Kidney (tissue), 14 donors: Measurements from ENCODE around the gene GP1BA. TPM values are rescaled to one million over a fixed set of nuclear protein-coding genes. Genes with fewer than 3 reads are reported as not detected.
A peak's percentile ranks its signal among the peaks of the same experiment; 100 is the strongest.
"Not testable (repeated sequence)": the region's sequence is repeated elsewhere in the genome, so short reads cannot be mapped to it uniquely, and the experiment has no call there.

Experiments used
- DNase-seq, 5 donors: peaks; one replicate each; pipeline ENCODE4 v3.0.0-alpha.2; 2013 to 2020
- FAIRE-seq: peaks from 2 replicates; lab custom pipeline; 2012; peaks lifted over from hg19 to GRCh38; lab: Jason Lieb, UNC
- H3K27ac ChIP-seq, 2 donors: one replicate each; pipeline ENCODE4 v1.7.0; 2013; ENCODE audit warnings: low read depth in 2 of 2, low read length in 2 of 2, inconsistent platforms in 1 of 2
- H3K27me3 ChIP-seq: one replicate; pipeline ENCODE4 v1.7.1; 2013; ENCODE audit warnings: low read length, inconsistent platforms; ENCODE audit not compliant: control insufficient read depth, insufficient read depth
- H3K36me3 ChIP-seq, 3 donors: one replicate each; pipeline versions ENCODE4 v1.7.0 to v1.7.1; 2013; ENCODE audit warnings: low read length in 3 of 3, control low read depth in 1 of 3, inconsistent platforms in 1 of 3; ENCODE audit not compliant: insufficient read depth in 3 of 3, control insufficient read depth in 2 of 3
- H3K4me1 ChIP-seq, 3 donors: one replicate each; pipeline versions ENCODE4 v1.7.0 to v1.7.1; 2013; ENCODE audit warnings: low read length in 3 of 3, inconsistent platforms in 1 of 3, low read depth in 1 of 3; ENCODE audit not compliant: control insufficient read depth in 2 of 3, insufficient read depth in 2 of 3
- H3K4me3 ChIP-seq, 3 donors: one replicate each; pipeline versions ENCODE4 v1.7.0 to v1.8.1; 2013; ENCODE audit warnings: low read length in 3 of 3, control low read depth in 1 of 3, inconsistent platforms in 1 of 3
- H3K9ac ChIP-seq, 3 donors: one replicate each; pipeline versions ENCODE4 v1.7.0 to v1.7.1; 2013; ENCODE audit warnings: low read length in 3 of 3, control low read depth in 1 of 3, inconsistent platforms in 1 of 3
- H3K9me3 ChIP-seq, 3 donors: one replicate each; pipeline versions ENCODE4 v1.7.0 to v1.7.1; 2013; ENCODE audit warnings: low read length in 3 of 3, control low read depth in 1 of 3, inconsistent platforms in 1 of 3; ENCODE audit not compliant: control insufficient read depth in 2 of 3, insufficient read depth in 1 of 3
- CTCF ChIP-seq: IDR thresholded peaks from 3 replicates; pipeline ENCODE4 v1.5.1; 2012; ENCODE audit warnings: mild to moderate bottlenecking, moderate library complexity, borderline replicate concordance; ENCODE audit not compliant: insufficient read depth; ENCODE audit errors: extremely low read depth
- intact Hi-C: fragments of 100-400 bp; cut with DNase I; formaldehyde crosslinking; loops from one replicate; pipeline ENCODE4 v1.11.1; 2022
- polyA plus RNA-seq: library from polyadenylated mRNA; stranded (reverse); fragments of 350-450 nt; fragmentation: Illumina TruSeq; extraction: RNeasy Lipid Tissue Mini Kit (QIAGEN cat#74804); gene quantifications from one replicate; pipeline ENCODE4 v1.2.3, GENCODE V29; 2014; ENCODE audit warnings: low read depth, low replicate concordance; ENCODE audit not compliant: insufficient read depth
- total RNA-seq: library from RNA; stranded (reverse); fragmentation: NEBNext Ultra II Directional; extraction: Animal tissue kit (Norgen Biotek cat#: 25700); gene quantifications from one replicate; pipeline ENCODE4 v1.2.1, GENCODE V29; 2021
- donor health status: control.
- donor health status: control.
- donor health status: control.
- donor health status: control.
- donor health status: control.
- donor health status: DM: yes; HTN: yes; CAD: no.
- donor health status: Normal renal cell carcinoma (clear cell type).

The GP1BA gene
- total and polyA plus RNA-seq, 2 donors from 2014 or later, result not detected

GRCh38 chr17:4908301-4908700, 23.8 kb upstream of the GP1BA start:
- H3K4me1 ChIP-seq, result peaks cover 0 to 15% (median 8%) of the 10 kb centered on the region in 3 donors
- H3K36me3 ChIP-seq, result no peaks in the 10 kb centered on the region
- TF ChIP-seq CTCF, result no peak
- no peak overlapping the region for H3K4me3 ChIP-seq
- peak overlapping the region; percentile 2 to 9 for H3K27ac ChIP-seq
- peak overlapping the region in 1 of 3 donors; percentile 10 for H3K9ac ChIP-seq
- DNase-seq (peak in 2 of 5 donors; percentile 19 to 69), FAIRE-seq (no peak)
- no peaks in the 10 kb centered on the region for H3K9me3 ChIP-seq
- no peaks in the 10 kb centered on the region for H3K27me3 ChIP-seq
- intact Hi-C loops, result no loop called here

GRCh38 chr17:4908711-4909496, 23.2 kb upstream of the GP1BA start:
- peak; percentile 94 to 96 (median 96) for DNase-seq
- Histone ChIP-seq H3K27me3 (no peaks in the 10 kb centered on the region), H3K9ac (peak overlapping the region in 1 of 3 donors; percentile 10), H3K9me3 (no peaks in the 10 kb centered on the region), H3K4me1 (peaks cover 0 to 14% (median 7%) of the 10 kb centered on the region in 3 donors), H3K4me3 (no peak overlapping the region), H3K36me3 (no peaks in the 10 kb centered on the region), H3K27ac (peak overlapping the region; percentile 53 to 67)
- TF ChIP-seq CTCF, result peak; percentile 86
- intact Hi-C loops, result no loop called here
- FAIRE-seq, result no peak

GRCh38 chr17:4913994-4914393, 18.1 kb upstream of the GP1BA start:
- H3K4me1 ChIP-seq, result peaks cover 0 to 7% (median 5%) of the 10 kb centered on the region in 3 donors
- intact Hi-C loops, result no loop called here
- DNase-seq (peak in 2 of 5 donors; percentile 46 to 55), FAIRE-seq (no peak)
- TF ChIP-seq CTCF, result peak; percentile 16
- no peaks in the 10 kb centered on the region for H3K36me3 ChIP-seq
- no peaks in the 10 kb centered on the region for H3K27me3 ChIP-seq
- H3K9me3 ChIP-seq, result no peaks in the 10 kb centered on the region
- no peak overlapping the region for H3K27ac ChIP-seq
- H3K4me3 ChIP-seq, result no peak overlapping the region
- no peak overlapping the region for H3K9ac ChIP-seq

- H3K36me3 ChIP-seq, H3K4me1 ChIP-seq, intact Hi-C loops, H3K9ac ChIP-seq, DNase-seq, H3K27me3 ChIP-seq, H3K9me3 ChIP-seq, FAIRE-seq, H3K4me3 ChIP-seq: not testable (repeated sequence)
- H3K27ac ChIP-seq, result peak overlapping the region in 1 of 2 donors; percentile 52
These were observed 17.5 kb upstream of the GP1BA start for GRCh38 chr17:4914551-4914950.
